MM.1S (cell line): ENCODE results near the gene IQGAP2.

ENCODE experiments used
- DNase-seq: peaks from one replicate; pipeline ENCODE4 v3.0.0-alpha.2; 2015
- H2AFZ ChIP-seq: fragments of 300-600 bp; sonication (generic); 2 replicates; pipeline ENCODE4 v1.6.0; 2016; ENCODE audit warnings: antibody characterized with exemption, low read length
- H3F3A ChIP-seq: fragments of 300-600 bp; sonication (generic); 2 replicates; pipeline ENCODE4 v1.6.1; 2016; ENCODE audit warnings: mild to moderate bottlenecking, antibody characterized with exemption, low read length, moderate library complexity, mixed read lengths; ENCODE audit not compliant: insufficient read depth
- H3K27ac ChIP-seq: fragments of 300-600 bp; sonication (generic); 2 replicates; pipeline ENCODE4 v1.5.1; 2016; ENCODE audit warnings: mild to moderate bottlenecking, low read length
- H3K27me3 ChIP-seq: fragments of 300-600 bp; sonication (generic); replicated peaks from 2 replicates; pipeline ENCODE4 v1.6.0; 2016; ENCODE audit warnings: low read length; ENCODE audit not compliant: insufficient read depth
- H3K36me3 ChIP-seq: fragments of 300-600 bp; sonication (generic); replicated peaks from 2 replicates; pipeline ENCODE4 v1.6.1; 2016; ENCODE audit warnings: mild to moderate bottlenecking, low read length, mixed read lengths; ENCODE audit not compliant: insufficient read depth
- H3K4me1 ChIP-seq: fragments of 300-600 bp; sonication (generic); 2 replicates; pipeline ENCODE4 v1.6.1; 2016; ENCODE audit warnings: low read length, mixed read lengths
- H3K4me2 ChIP-seq: fragments of 300-600 bp; sonication (generic); 2 replicates; pipeline ENCODE4 v1.6.0; 2016; ENCODE audit warnings: low read depth, low read length
- H3K4me3 ChIP-seq: fragments of 300-600 bp; sonication (generic); 2 replicates; pipeline ENCODE4 v1.5.1; 2016; ENCODE audit warnings: low read length, mixed read lengths
- H3K79me2 ChIP-seq: fragments of 300-600 bp; sonication (generic); 2 replicates; pipeline ENCODE4 v1.6.1; 2016; ENCODE audit warnings: mixed run types, low read length, mixed read lengths
- H3K9ac ChIP-seq: fragments of 300-600 bp; sonication (generic); 2 replicates; pipeline ENCODE4 v1.6.1; 2016; ENCODE audit warnings: low read length, mixed read lengths
- H3K9me2 ChIP-seq: fragments of 300-600 bp; sonication (generic); replicated peaks from 2 replicates; pipeline ENCODE4 v1.6.1; 2016; ENCODE audit warnings: mild to moderate bottlenecking, low read length, mixed read lengths; ENCODE audit not compliant: insufficient read depth
- H3K9me3 ChIP-seq: fragments of 300-600 bp; sonication (generic); replicated peaks from 2 replicates; pipeline ENCODE4 v1.6.1; 2016; ENCODE audit warnings: mild to moderate bottlenecking, low read length, mixed read lengths; ENCODE audit not compliant: insufficient read depth
- H4K20me1 ChIP-seq: fragments of 300-600 bp; sonication (generic); 2 replicates; pipeline ENCODE4 v1.6.1; 2016; ENCODE audit warnings: mild to moderate bottlenecking, low read length, moderate library complexity, mixed read lengths; ENCODE audit not compliant: insufficient read depth
- CTCF ChIP-seq: fragments of 300-600 bp; sonication (generic); IDR thresholded peaks from 2 replicates; pipeline ENCODE4 v1.5.1; 2016; ENCODE audit warnings: antibody characterized with exemption, low read length, mixed read lengths
- EZH2 ChIP-seq: fragments of 300-600 bp; sonication (generic); optimal IDR thresholded peaks from 2 replicates; pipeline ENCODE3; 2017; ENCODE audit warnings: low read depth, mild to moderate bottlenecking, antibody characterized with exemption, low read length, mixed read lengths
- EZH2phosphoT487 ChIP-seq: fragments of 300-600 bp; sonication (generic); IDR thresholded peaks from 2 replicates; pipeline ENCODE4 v1.6.1; 2018; ENCODE audit warnings: antibody characterized with exemption, low read length

IQGAP2 gene

DNA sequence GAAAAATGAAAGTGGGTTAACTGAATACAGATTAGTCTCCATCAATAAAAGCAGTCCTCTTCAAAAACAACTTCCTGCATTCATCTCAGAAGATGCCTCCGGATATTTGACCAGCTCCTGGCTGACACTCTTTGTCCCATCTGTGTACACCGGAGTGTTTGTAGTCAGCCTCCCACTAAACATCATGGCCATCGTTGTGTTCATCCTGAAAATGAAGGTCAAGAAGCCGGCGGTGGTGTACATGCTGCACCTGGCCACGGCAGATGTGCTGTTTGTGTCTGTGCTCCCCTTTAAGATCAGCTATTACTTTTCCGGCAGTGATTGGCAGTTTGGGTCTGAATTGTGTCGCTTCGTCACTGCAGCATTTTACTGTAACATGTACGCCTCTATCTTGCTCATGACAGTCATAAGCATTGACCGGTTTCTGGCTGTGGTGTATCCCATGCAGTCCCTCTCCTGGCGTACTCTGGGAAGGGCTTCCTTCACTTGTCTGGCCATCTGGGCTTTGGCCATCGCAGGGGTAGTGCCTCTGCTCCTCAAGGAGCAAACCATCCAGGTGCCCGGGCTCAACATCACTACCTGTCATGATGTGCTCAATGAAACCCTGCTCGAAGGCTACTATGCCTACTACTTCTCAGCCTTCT lies 329.4 kb downstream of the IQGAP2 start:
- Histone ChIP-seq H3K9me2 (no peaks in the 10 kb centered on the region), H2AFZ (no peak overlapping the region), H3K36me3 (no peaks in the 10 kb centered on the region), H3K9ac (no peak overlapping the region), H4K20me1 (no peaks in the 10 kb centered on the region), H3K27ac (no peak overlapping the region), H3K27me3 (no peaks in the 10 kb centered on the region), H3K4me3 (no peak overlapping the region), H3K9me3 (no peaks in the 10 kb centered on the region), H3K79me2 (no peaks in the 10 kb centered on the region), H3K4me2 (no peak overlapping the region), H3K4me1 (peaks cover 18% of the 10 kb centered on the region), H3F3A (peaks cover 16% of the 10 kb centered on the region)
- no peak for TF ChIP-seq EZH2
- no peak for TF ChIP-seq EZH2phosphoT487
- TF ChIP-seq CTCF = no peak
- DNase-seq = no peak

DNA sequence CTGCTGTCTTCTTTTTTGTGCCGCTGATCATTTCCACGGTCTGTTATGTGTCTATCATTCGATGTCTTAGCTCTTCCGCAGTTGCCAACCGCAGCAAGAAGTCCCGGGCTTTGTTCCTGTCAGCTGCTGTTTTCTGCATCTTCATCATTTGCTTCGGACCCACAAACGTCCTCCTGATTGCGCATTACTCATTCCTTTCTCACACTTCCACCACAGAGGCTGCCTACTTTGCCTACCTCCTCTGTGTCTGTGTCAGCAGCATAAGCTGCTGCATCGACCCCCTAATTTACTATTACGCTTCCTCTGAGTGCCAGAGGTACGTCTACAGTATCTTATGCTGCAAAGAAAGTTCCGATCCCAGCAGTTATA lies 329.9 kb downstream of the IQGAP2 start:
- Histone ChIP-seq H3K9me2 (no peaks in the 10 kb centered on the region), H3K9ac (no peak overlapping the region), H3K27me3 (no peaks in the 10 kb centered on the region), H3F3A (peaks cover 21% of the 10 kb centered on the region), H3K4me3 (no peak overlapping the region), H3K27ac (no peak overlapping the region), H3K9me3 (no peaks in the 10 kb centered on the region), H4K20me1 (no peaks in the 10 kb centered on the region), H3K4me1 (peaks cover 23% of the 10 kb centered on the region), H3K4me2 (no peak overlapping the region), H3K36me3 (no peaks in the 10 kb centered on the region), H3K79me2 (no peaks in the 10 kb centered on the region), H2AFZ (no peak overlapping the region)
- no peak for TF ChIP-seq EZH2phosphoT487
- no peak for TF ChIP-seq CTCF
- TF ChIP-seq EZH2 = no peak
- no peak for DNase-seq

DNA sequence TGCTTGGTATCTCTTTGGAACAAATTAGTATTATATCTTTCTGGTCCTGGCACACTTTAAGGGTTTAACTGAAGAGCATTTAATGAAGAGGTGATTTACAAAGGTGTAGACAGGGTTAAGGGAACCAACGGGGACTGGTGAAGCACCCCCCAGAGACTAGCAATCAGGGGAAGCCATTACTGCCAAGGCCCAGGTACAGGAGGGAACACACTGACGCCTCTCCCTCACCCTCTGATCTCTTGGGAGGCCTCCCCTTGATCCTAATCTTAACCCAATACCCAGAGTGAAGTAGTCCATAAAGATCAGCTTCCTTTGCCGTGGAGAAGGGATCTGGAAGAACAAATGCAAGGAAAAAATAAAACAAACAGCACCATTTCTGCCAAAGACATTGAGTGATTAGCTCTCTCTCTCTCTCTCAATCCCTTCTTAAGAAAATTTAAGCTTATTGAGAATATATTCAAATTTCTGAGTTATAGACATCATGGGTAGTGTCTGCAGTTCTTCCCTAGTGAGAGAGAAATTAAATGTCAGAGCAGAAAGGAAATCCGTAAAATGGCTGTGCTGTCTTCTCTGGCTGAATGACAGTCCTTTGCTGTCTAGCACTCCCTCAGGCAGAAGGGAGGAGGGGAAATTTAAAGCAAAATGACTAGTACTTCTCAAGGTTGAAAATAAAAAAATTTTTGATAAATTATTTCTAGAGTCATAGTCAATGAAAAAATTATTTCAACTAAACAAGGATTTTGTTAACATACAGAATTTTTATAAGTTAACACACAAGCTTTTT lies 332.9 kb downstream of the IQGAP2 start:
- TF ChIP-seq CTCF (no peak), EZH2phosphoT487 (no peak), EZH2 (no peak)
- Histone ChIP-seq H3K9me3 (no peaks in the 10 kb centered on the region), H3K4me3 (no peak overlapping the region), H3K9me2 (no peaks in the 10 kb centered on the region), H3K4me1 (peaks cover 38% of the 10 kb centered on the region), H2AFZ (no peak overlapping the region), H3F3A (peaks cover 35% of the 10 kb centered on the region), H3K36me3 (no peaks in the 10 kb centered on the region), H3K4me2 (no peak overlapping the region), H3K9ac (no peak overlapping the region), H3K27me3 (no peaks in the 10 kb centered on the region), H3K27ac (no peak overlapping the region), H4K20me1 (no peaks in the 10 kb centered on the region), H3K79me2 (no peaks in the 10 kb centered on the region)
- DNase-seq = no peak
